ENCODE measurements around the gene OR5AL1. TPM values are rescaled to one million over a fixed set of nuclear protein-coding genes. Genes with fewer than 3 reads are reported as not detected.
A peak's percentile ranks its signal among the peaks of the same experiment; 100 is the strongest.

OR5AL1 gene
- total RNA-seq, 1 experiment from 2014 or later, result not detected

- no peak for TF ChIP-seq ATF2 (CRISPR knock-in tag; IDR thresholded peaks at IDR 0.05; ENCODE audit: borderline replicate concordance, low read depth)
- TF ChIP-seq CREM (CRISPR knock-in tag; IDR thresholded peaks at IDR 0.05), result no peak
- TF ChIP-seq ZNF416 (CRISPR knock-in tag; IDR thresholded peaks at IDR 0.05), result no peak
- TF ChIP-seq, protein P1, sequence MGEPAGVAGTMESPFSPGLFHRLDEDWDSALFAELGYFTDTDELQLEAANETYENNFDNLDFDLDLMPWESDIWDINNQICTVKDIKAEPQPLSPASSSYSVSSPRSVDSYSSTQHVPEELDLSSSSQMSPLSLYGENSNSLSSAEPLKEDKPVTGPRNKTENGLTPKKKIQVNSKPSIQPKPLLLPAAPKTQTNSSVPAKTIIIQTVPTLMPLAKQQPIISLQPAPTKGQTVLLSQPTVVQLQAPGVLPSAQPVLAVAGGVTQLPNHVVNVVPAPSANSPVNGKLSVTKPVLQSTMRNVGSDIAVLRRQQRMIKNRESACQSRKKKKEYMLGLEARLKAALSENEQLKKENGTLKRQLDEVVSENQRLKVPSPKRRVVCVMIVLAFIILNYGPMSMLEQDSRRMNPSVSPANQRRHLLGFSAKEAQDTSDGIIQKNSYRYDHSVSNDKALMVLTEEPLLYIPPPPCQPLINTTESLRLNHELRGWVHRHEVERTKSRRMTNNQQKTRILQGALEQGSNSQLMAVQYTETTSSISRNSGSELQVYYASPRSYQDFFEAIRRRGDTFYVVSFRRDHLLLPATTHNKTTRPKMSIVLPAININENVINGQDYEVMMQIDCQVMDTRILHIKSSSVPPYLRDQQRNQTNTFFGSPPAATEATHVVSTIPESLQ (CRISPR knock-in tag; IDR thresholded peaks at IDR 0.05), result no peak
These were observed 32.4 kb upstream of the OR5AL1 start (continued) for GRCh38 chr11:56380120-56380519.

GRCh38 chr11:56394381-56394780 lies 18.1 kb upstream of the OR5AL1 start:
- CTCF ChIA-PET, result no interaction called here
- H3K4me3 Mint-ChIP-seq, result no peak overlapping the region
- no peaks in the 10 kb centered on the region for H3K4me1 Mint-ChIP-seq
- no peak for ATAC-seq
- H3K9me3 Mint-ChIP-seq, result 0 out of 2 replicates have a peak, but pooled peaks cover 4% of the 10 kb centered on the region
- no peaks in the 10 kb centered on the region for H3K27me3 Mint-ChIP-seq (ENCODE audit: low read depth)
- H3K27ac Mint-ChIP-seq, result no peak overlapping the region
- TF ChIP-seq IRF2 (CRISPR knock-in tag; IDR thresholded peaks at IDR 0.05; ENCODE audit: borderline replicate concordance, low read depth), result no peak
- no peak for TF ChIP-seq JAZF1 (CRISPR knock-in tag; IDR thresholded peaks at IDR 0.05)
- TF ChIP-seq, protein P2, sequence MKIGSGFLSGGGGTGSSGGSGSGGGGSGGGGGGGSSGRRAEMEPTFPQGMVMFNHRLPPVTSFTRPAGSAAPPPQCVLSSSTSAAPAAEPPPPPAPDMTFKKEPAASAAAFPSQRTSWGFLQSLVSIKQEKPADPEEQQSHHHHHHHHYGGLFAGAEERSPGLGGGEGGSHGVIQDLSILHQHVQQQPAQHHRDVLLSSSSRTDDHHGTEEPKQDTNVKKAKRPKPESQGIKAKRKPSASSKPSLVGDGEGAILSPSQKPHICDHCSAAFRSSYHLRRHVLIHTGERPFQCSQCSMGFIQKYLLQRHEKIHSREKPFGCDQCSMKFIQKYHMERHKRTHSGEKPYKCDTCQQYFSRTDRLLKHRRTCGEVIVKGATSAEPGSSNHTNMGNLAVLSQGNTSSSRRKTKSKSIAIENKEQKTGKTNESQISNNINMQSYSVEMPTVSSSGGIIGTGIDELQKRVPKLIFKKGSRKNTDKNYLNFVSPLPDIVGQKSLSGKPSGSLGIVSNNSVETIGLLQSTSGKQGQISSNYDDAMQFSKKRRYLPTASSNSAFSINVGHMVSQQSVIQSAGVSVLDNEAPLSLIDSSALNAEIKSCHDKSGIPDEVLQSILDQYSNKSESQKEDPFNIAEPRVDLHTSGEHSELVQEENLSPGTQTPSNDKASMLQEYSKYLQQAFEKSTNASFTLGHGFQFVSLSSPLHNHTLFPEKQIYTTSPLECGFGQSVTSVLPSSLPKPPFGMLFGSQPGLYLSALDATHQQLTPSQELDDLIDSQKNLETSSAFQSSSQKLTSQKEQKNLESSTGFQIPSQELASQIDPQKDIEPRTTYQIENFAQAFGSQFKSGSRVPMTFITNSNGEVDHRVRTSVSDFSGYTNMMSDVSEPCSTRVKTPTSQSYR (CRISPR knock-in tag; IDR thresholded peaks at IDR 0.05), result no peak
- no peak for TF ChIP-seq ELF4 (CRISPR knock-in tag; IDR thresholded peaks at IDR 0.05; ENCODE audit: low read depth)
- TF ChIP-seq JUN (CRISPR knock-in tag; IDR thresholded peaks at IDR 0.05), result no peak
- no peak for TF ChIP-seq ZNF671 (CRISPR knock-in tag; IDR thresholded peaks at IDR 0.05)
- no peak for TF ChIP-seq ZNF121 (CRISPR knock-in tag; IDR thresholded peaks at IDR 0.05)
- no peak for TF ChIP-seq ETV6 (CRISPR knock-in tag; IDR thresholded peaks at IDR 0.05)
- TF ChIP-seq, protein P3, sequence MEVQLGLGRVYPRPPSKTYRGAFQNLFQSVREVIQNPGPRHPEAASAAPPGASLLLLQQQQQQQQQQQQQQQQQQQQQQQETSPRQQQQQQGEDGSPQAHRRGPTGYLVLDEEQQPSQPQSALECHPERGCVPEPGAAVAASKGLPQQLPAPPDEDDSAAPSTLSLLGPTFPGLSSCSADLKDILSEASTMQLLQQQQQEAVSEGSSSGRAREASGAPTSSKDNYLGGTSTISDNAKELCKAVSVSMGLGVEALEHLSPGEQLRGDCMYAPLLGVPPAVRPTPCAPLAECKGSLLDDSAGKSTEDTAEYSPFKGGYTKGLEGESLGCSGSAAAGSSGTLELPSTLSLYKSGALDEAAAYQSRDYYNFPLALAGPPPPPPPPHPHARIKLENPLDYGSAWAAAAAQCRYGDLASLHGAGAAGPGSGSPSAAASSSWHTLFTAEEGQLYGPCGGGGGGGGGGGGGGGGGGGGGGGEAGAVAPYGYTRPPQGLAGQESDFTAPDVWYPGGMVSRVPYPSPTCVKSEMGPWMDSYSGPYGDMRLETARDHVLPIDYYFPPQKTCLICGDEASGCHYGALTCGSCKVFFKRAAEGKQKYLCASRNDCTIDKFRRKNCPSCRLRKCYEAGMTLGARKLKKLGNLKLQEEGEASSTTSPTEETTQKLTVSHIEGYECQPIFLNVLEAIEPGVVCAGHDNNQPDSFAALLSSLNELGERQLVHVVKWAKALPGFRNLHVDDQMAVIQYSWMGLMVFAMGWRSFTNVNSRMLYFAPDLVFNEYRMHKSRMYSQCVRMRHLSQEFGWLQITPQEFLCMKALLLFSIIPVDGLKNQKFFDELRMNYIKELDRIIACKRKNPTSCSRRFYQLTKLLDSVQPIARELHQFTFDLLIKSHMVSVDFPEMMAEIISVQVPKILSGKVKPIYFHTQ (CRISPR knock-in tag; IDR thresholded peaks at IDR 0.05), result no peak
- no peaks in the 10 kb centered on the region for H3K36me3 Mint-ChIP-seq
- DNase-seq (ENCODE audit: low spot score), result no peak
- POLR2A ChIA-PET, result no interaction called here

DNA sequence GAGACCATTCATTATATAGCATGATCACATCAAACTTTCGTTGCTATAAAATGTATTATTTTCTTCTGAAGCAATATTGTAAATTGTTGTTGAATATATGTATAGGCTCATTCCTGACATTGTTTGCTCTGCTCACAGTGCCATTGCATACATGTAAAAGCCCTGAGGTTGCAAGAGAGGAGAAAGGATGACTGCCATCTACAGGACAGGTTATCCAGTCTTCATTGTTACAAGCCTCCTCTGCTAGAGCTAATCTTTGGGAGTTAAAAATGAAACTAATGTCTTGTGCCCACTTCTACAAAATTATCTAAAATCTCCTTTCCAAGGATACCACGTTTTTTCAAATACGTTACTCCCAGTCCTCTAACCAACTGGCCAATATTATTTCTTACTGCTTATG lies 16.4 kb upstream of the OR5AL1 start:
- no peak overlapping the region for H3K4me3 Mint-ChIP-seq
- no peaks in the 10 kb centered on the region for H3K4me1 Mint-ChIP-seq
- ATAC-seq, result peak; percentile 81
- TF ChIP-seq NR3C1 (CRISPR knock-in tag; conservative IDR thresholded peaks at IDR 0.05; ENCODE audit: low read depth) (no peak), FOXP4 (CRISPR knock-in tag; IDR thresholded peaks at IDR 0.05) (no peak), ZNF232 (CRISPR knock-in tag; IDR thresholded peaks at IDR 0.05) (no peak), SOX15 (CRISPR knock-in tag; IDR thresholded peaks at IDR 0.05) (no peak)
- TF ChIP-seq, protein P2 (CRISPR knock-in tag; IDR thresholded peaks at IDR 0.05), result no peak

More for the DNA sequence above, 16.4 kb upstream of the OR5AL1 start:
- no peak for DNase-seq (ENCODE audit: low spot score)
- no peaks in the 10 kb centered on the region; the same call in 1 of the 2 replicates for H3K27me3 Mint-ChIP-seq (ENCODE audit: low read depth)
- POLR2A ChIA-PET, result no interaction called here
- CTCF ChIA-PET, result interaction anchor here (0.6 to 1.0 kb wide), 2 partner anchors 11 to 20 kb away, joined by 3 read pairs; no protein-coding TSS in a partner anchor
- peaks cover under 1% of the 10 kb centered on the region for H3K36me3 Mint-ChIP-seq
- peaks cover 8% of the 10 kb centered on the region for H3K9me3 Mint-ChIP-seq
- no peak overlapping the region for H3K27ac Mint-ChIP-seq

Data from WTC11 (cell line).